HCT116 (cell line): ENCODE measurements around the gene FBXL13. TPM values are rescaled to one million over a fixed set of nuclear protein-coding genes. Genes with fewer than 3 reads are reported as not detected.

Experiments
- ATAC-seq: fragments of 200-7000 bp; cut with Tn5 transposase; 2 replicates; pipeline ENCODE4 v1.9.1; 2020; ENCODE audit warnings: mild to moderate bottlenecking, moderate library complexity
- BruUV-seq: library from RNA; stranded (reverse); fragments of 400-500 nt; replicated peaks from 2 replicates; lab custom pipeline; 2021; lab: Mats Ljungman, UMichigan
- CTCF ChIA-PET: fragments of 300-600 bp; sonication (Branson Sonifier 250); formaldehyde crosslinking; loops from one replicate; lab custom pipeline; 2021; ENCODE audit warnings: antibody characterized with exemption; lab: Charles Lee
- POLR2A ChIA-PET: fragments of 300-600, 350-600 bp; sonication (Branson Sonifier 250); formaldehyde crosslinking; loops from one replicate; lab custom pipeline; 2021; ENCODE audit warnings: antibody characterized with exemption; lab: Charles Lee
- RAD21 ChIA-PET, 2 experiments: fragments of 300-600 bp; sonication (Branson Sonifier 250); formaldehyde crosslinking; loops; one replicate each; lab custom pipeline; 2023; ENCODE audit warnings: low total read pairs in 2 of 2; ENCODE audit not compliant: uncharacterized antibody in 2 of 2, unreplicated experiment in 2 of 2, low non-redundant PET in 1 of 2; lab: Charles Lee
- DNase-seq: peaks from one replicate; pipeline ENCODE4 v3.0.0-alpha.2; 2010; ENCODE audit warnings: low read depth, low spot score
- H2AFZ ChIP-seq: fragments of 200-600 bp; shearing (Covaris generic), sonication (generic); 2 replicates; pipeline ENCODE4 v1.6.1; 2017; ENCODE audit warnings: low read depth, mixed run types, mixed read lengths, antibody characterized with exemption, low read length; ENCODE audit not compliant: poor library complexity, severe bottlenecking
- H3K27ac ChIP-seq: 2 replicates; pipeline ENCODE4 v1.5.1; 2012; ENCODE audit warnings: low read depth, low read length
- H3K27me3 ChIP-seq: fragments of 200-600 bp; sonication (generic); 2 replicates; pipeline ENCODE4 v1.6.1; 2016; ENCODE audit warnings: mixed run types, low read length, mixed read lengths; ENCODE audit not compliant: insufficient read depth
- H3K36me3 ChIP-seq, 2 experiments: fragments of 200-500 bp in 1 of 2; fragments of 200-600 bp in 1 of 2; sonication (Bioruptor generic) in 1 of 2; sonication (generic) in 1 of 2; 2 replicates each; pipeline versions ENCODE4 v1.5.1 to v1.6.1; 2014 to 2016; ENCODE audit warnings: low read length in 2 of 2, inconsistent platforms in 1 of 2, mixed read lengths in 1 of 2, mixed run types in 1 of 2; ENCODE audit not compliant: insufficient read depth in 2 of 2, control insufficient read depth in 1 of 2
- H3K4me1 ChIP-seq, 2 experiments: fragments of 200-600 bp in 1 of 2; sonication (generic) in 1 of 2; 2 replicates each; pipeline versions ENCODE4 v1.5.1 to v1.6.1; 2012 to 2017; ENCODE audit warnings: low read length in 2 of 2, inconsistent platforms in 1 of 2, mild to moderate bottlenecking in 1 of 2, mixed read lengths in 1 of 2, mixed run types in 1 of 2, moderate library complexity in 1 of 2; ENCODE audit not compliant: insufficient read depth in 2 of 2, control insufficient read depth in 1 of 2
- H3K4me2 ChIP-seq: fragments of 200-600 bp; sonication (generic); 2 replicates; pipeline ENCODE4 v1.6.1; 2017; ENCODE audit warnings: mixed run types, low read length, mixed read lengths
- H3K4me3 ChIP-seq, 2 experiments: fragments of 200-600 bp in 1 of 2; sonication (generic) in 1 of 2; replicated peaks in 1 of 2; 2 replicates each; pipeline ENCODE4 v1.5.1; 2011 to 2016; ENCODE audit warnings: low read length in 2 of 2, control low read depth in 1 of 2, low read depth in 1 of 2, mild to moderate bottlenecking in 1 of 2, mixed read lengths in 1 of 2, mixed run types in 1 of 2
- H3K79me2 ChIP-seq: fragments of 200-600 bp; sonication (generic); 2 replicates; pipeline ENCODE4 v1.6.1; 2017; ENCODE audit warnings: mild to moderate bottlenecking, mixed run types, low read length, moderate library complexity, mixed read lengths; ENCODE audit not compliant: insufficient read depth
- H3K9ac ChIP-seq: fragments of 200-600 bp; sonication (generic); 2 replicates; pipeline ENCODE4 v1.6.1; 2016; ENCODE audit warnings: low read length, mixed read lengths
- H3K9me2 ChIP-seq: fragments of 200-600 bp; sonication (generic), shearing (Covaris generic); 2 replicates; pipeline ENCODE4 v1.6.1; 2017; ENCODE audit warnings: mixed run types, mild to moderate bottlenecking, moderate library complexity; ENCODE audit not compliant: insufficient read depth
- H3K9me3 ChIP-seq, 2 experiments: fragments of 200-500 bp in 1 of 2; fragments of 200-600 bp in 1 of 2; sonication (Bioruptor generic) in 1 of 2; sonication (generic) in 1 of 2; 2 replicates each; pipeline ENCODE4 v1.6.1; 2014 to 2017; ENCODE audit warnings: low read length in 2 of 2, mixed read lengths in 2 of 2, inconsistent platforms in 1 of 2, low read depth in 1 of 2, mild to moderate bottlenecking in 1 of 2, mixed run types in 1 of 2, moderate library complexity in 1 of 2; ENCODE audit not compliant: control insufficient read depth in 1 of 2, insufficient read depth in 1 of 2
- H4K20me1 ChIP-seq: fragments of 200-600 bp; sonication (generic), shearing (Covaris generic); 2 replicates; pipeline ENCODE4 v1.6.1; 2017; ENCODE audit warnings: mixed run types, mild to moderate bottlenecking, moderate library complexity; ENCODE audit not compliant: insufficient read depth
- CBX3 ChIP-seq: IDR thresholded peaks from 2 replicates; pipeline ENCODE4 v1.6.1; 2012; ENCODE audit warnings: low read depth
- ELF1 ChIP-seq: IDR thresholded peaks from 2 replicates; pipeline ENCODE4 v1.6.1; 2012; ENCODE audit warnings: low read depth, borderline replicate concordance
- FOSL1 ChIP-seq: IDR thresholded peaks from 2 replicates; pipeline ENCODE4 v1.6.1; 2012; ENCODE audit warnings: low read depth
- MAX ChIP-seq: IDR thresholded peaks from 2 replicates; pipeline ENCODE4 v1.6.1; 2012
- POLR2AphosphoS5 ChIP-seq: IDR thresholded peaks from 2 replicates; pipeline ENCODE4 v1.6.1; 2011; ENCODE audit warnings: mild to moderate bottlenecking, low read depth, low read length, moderate library complexity
- RAD21 ChIP-seq: IDR thresholded peaks from 2 replicates; pipeline ENCODE4 v1.6.1; 2012; ENCODE audit warnings: low read depth, mild to moderate bottlenecking
- REST ChIP-seq: IDR thresholded peaks from 2 replicates; pipeline ENCODE4 v1.6.1; 2012; ENCODE audit warnings: low read depth
- SIN3A ChIP-seq: IDR thresholded peaks from 2 replicates; pipeline ENCODE4 v1.6.1; 2012; ENCODE audit warnings: low read depth
- SP1 ChIP-seq: IDR thresholded peaks from 2 replicates; pipeline ENCODE4 v1.6.1; 2012; ENCODE audit warnings: low read depth
- TCF7L2 ChIP-seq: IDR thresholded peaks from 2 replicates; pipeline ENCODE4 v1.7.0; 2011; ENCODE audit warnings: borderline replicate concordance, inconsistent platforms; ENCODE audit not compliant: insufficient read depth, insufficient read length; ENCODE audit errors: extremely low read depth
- ZNF274 ChIP-seq: fragments of 200-500 bp; sonication (Bioruptor generic); IDR thresholded peaks from 2 replicates; pipeline ENCODE4 v1.6.1; 2014; ENCODE audit warnings: mild to moderate bottlenecking, low read depth, low read length, inconsistent platforms
- intact Hi-C: fragments of 100-400 bp; cut with micrococcal nuclease; formaldehyde crosslinking; loops from 2 replicates; pipeline ENCODE4 v1.10.0; 2022
- total RNA-seq: library from RNA; stranded (reverse); gene quantifications from one replicate; pipeline ENCODE4 v1.2.1, GENCODE V29; 2021; ENCODE audit not compliant: unreplicated experiment
- TF ChIP-seq, protein P1 (sequence below): IDR thresholded peaks from 2 replicates; pipeline ENCODE4 v1.6.1; 2011; ENCODE audit warnings: mild to moderate bottlenecking, low read length, moderate library complexity; ENCODE audit not compliant: insufficient replicate concordance; ENCODE audit errors: extremely low read depth
- TF ChIP-seq, protein P2 (sequence below), 3 experiments: fragments of 200-600 bp in 1 of 3; sonication (generic) in 1 of 3; IDR thresholded peaks in 2 of 3; conservative IDR thresholded peaks in 1 of 3; 2 replicates each; pipeline ENCODE4 v1.5.1; 2012 to 2017; ENCODE audit warnings: low read depth in 2 of 3, low read length in 2 of 3, antibody characterized with exemption in 1 of 3, borderline replicate concordance in 1 of 3, control low read depth in 1 of 3, mild to moderate bottlenecking in 1 of 3, mixed read lengths in 1 of 3, mixed run types in 1 of 3, moderate library complexity in 1 of 3; ENCODE audit not compliant: insufficient read depth in 1 of 3

Gene FBXL13
- total RNA-seq, 1 experiment from 2014 or later: 1.0 TPM

GRCh38 chr7:102897856-102898531 is 176.6 kb downstream of the FBXL13 start:
- H3K27ac ChIP-seq: no peak overlapping the region
- TF ChIP-seq, protein P1, sequence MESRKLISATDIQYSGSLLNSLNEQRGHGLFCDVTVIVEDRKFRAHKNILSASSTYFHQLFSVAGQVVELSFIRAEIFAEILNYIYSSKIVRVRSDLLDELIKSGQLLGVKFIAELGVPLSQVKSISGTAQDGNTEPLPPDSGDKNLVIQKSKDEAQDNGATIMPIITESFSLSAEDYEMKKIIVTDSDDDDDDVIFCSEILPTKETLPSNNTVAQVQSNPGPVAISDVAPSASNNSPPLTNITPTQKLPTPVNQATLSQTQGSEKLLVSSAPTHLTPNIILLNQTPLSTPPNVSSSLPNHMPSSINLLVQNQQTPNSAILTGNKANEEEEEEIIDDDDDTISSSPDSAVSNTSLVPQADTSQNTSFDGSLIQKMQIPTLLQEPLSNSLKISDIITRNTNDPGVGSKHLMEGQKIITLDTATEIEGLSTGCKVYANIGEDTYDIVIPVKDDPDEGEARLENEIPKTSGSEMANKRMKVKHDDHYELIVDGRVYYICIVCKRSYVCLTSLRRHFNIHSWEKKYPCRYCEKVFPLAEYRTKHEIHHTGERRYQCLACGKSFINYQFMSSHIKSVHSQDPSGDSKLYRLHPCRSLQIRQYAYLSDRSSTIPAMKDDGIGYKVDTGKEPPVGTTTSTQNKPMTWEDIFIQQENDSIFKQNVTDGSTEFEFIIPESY: no peak
- TF ChIP-seq RAD21 (no peak), CBX3 (no peak), ELF1 (no peak), TCF7L2 (no peak), REST (no peak), ZNF274 (no peak), MAX (no peak), FOSL1 (no peak), POLR2AphosphoS5 (no peak), SIN3A (no peak), SP1 (no peak)
- TF ChIP-seq, protein P2, sequence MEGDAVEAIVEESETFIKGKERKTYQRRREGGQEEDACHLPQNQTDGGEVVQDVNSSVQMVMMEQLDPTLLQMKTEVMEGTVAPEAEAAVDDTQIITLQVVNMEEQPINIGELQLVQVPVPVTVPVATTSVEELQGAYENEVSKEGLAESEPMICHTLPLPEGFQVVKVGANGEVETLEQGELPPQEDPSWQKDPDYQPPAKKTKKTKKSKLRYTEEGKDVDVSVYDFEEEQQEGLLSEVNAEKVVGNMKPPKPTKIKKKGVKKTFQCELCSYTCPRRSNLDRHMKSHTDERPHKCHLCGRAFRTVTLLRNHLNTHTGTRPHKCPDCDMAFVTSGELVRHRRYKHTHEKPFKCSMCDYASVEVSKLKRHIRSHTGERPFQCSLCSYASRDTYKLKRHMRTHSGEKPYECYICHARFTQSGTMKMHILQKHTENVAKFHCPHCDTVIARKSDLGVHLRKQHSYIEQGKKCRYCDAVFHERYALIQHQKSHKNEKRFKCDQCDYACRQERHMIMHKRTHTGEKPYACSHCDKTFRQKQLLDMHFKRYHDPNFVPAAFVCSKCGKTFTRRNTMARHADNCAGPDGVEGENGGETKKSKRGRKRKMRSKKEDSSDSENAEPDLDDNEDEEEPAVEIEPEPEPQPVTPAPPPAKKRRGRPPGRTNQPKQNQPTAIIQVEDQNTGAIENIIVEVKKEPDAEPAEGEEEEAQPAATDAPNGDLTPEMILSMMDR (IDR thresholded peaks at IDR 0.05 in 2 of 3, conservative IDR thresholded peaks at IDR 0.05 in 1 of 3; ENCODE audit: borderline replicate concordance in 1 of 3, insufficient read depth in 1 of 3, low read depth in 2 of 3, low read length in 2 of 3): no peak
- TF ChIP-seq, all 23 proteins: peak for 0
- H3K4me2 ChIP-seq: no peak overlapping the region
- H3K9me3 ChIP-seq: no peaks in the 10 kb centered on the region
- H4K20me1 ChIP-seq: no peaks in the 10 kb centered on the region
- no peaks in the 10 kb centered on the region for H3K4me1 ChIP-seq
- ChIA-PET CTCF (no interaction called here), POLR2A (no interaction called here), RAD21 (no interaction called here)
- DNase-seq: no peak
- ATAC-seq: no peak
- intact Hi-C loops: no loop called here
- H2AFZ ChIP-seq: no peak overlapping the region
- H3K9me2 ChIP-seq: no peaks in the 10 kb centered on the region
- H3K36me3 ChIP-seq: no peaks in the 10 kb centered on the region
- H3K9ac ChIP-seq: no peak overlapping the region
- H3K4me3 ChIP-seq: no peak overlapping the region
- BruUV-seq: no TSS peak
- H3K27me3 ChIP-seq: no peaks in the 10 kb centered on the region
- no peaks in the 10 kb centered on the region for H3K79me2 ChIP-seq
